ENCODE measurements around the gene ABLIM2.

DNA sequence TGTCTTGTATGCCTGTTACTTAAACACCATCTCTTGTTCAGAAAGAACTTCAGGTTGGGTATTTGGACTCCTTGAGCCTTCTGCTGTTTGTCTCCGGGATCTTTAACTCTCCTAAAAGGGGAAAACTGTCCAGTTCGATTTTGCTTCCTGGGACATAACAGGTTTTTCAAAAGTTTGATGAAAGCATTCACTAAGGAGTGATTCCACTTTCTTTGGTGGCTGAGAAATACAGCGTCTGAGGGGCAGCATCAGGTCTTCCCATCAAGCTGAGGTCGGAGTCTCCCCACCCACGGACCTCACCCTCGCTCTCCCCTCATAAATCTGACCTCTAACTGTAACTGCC, 220.4 kb downstream of the ABLIM2 start:
- TF ChIP-seq BHLHE40 (IDR thresholded peaks at IDR 0.05; ENCODE audit: low read depth, low read length): no peak
- TF ChIP-seq, protein P1, sequence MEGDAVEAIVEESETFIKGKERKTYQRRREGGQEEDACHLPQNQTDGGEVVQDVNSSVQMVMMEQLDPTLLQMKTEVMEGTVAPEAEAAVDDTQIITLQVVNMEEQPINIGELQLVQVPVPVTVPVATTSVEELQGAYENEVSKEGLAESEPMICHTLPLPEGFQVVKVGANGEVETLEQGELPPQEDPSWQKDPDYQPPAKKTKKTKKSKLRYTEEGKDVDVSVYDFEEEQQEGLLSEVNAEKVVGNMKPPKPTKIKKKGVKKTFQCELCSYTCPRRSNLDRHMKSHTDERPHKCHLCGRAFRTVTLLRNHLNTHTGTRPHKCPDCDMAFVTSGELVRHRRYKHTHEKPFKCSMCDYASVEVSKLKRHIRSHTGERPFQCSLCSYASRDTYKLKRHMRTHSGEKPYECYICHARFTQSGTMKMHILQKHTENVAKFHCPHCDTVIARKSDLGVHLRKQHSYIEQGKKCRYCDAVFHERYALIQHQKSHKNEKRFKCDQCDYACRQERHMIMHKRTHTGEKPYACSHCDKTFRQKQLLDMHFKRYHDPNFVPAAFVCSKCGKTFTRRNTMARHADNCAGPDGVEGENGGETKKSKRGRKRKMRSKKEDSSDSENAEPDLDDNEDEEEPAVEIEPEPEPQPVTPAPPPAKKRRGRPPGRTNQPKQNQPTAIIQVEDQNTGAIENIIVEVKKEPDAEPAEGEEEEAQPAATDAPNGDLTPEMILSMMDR (conservative IDR thresholded peaks at IDR 0.05; ENCODE audit: low read depth, low read length): no peak
- TF ChIP-seq CHD1 (IDR thresholded peaks at IDR 0.05; ENCODE audit: low read depth, low read length): no peak
- TF ChIP-seq FOS (IDR thresholded peaks at IDR 0.05; ENCODE audit: low read depth, low read length): no peak
- no peak for TF ChIP-seq POLR2A (IDR thresholded peaks at IDR 0.05; ENCODE audit: low read depth, low read length)
- TF ChIP-seq, protein P2, sequence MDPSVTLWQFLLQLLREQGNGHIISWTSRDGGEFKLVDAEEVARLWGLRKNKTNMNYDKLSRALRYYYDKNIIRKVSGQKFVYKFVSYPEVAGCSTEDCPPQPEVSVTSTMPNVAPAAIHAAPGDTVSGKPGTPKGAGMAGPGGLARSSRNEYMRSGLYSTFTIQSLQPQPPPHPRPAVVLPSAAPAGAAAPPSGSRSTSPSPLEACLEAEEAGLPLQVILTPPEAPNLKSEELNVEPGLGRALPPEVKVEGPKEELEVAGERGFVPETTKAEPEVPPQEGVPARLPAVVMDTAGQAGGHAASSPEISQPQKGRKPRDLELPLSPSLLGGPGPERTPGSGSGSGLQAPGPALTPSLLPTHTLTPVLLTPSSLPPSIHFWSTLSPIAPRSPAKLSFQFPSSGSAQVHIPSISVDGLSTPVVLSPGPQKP (IDR thresholded peaks at IDR 0.05; ENCODE audit: borderline replicate concordance, low read depth, low read length): no peak
- no peak for TF ChIP-seq MAZ (IDR thresholded peaks at IDR 0.05; ENCODE audit: borderline replicate concordance, low read depth, low read length)
- TF ChIP-seq RAD21 (IDR thresholded peaks at IDR 0.05; ENCODE audit: low read length): no peak
- TF ChIP-seq MXI1 (IDR thresholded peaks at IDR 0.05; ENCODE audit: borderline replicate concordance, low read depth, low read length): no peak
- no peak for TF ChIP-seq RCOR1 (IDR thresholded peaks at IDR 0.05; ENCODE audit: insufficient replicate concordance, low read length)
- TF ChIP-seq CEBPB (IDR thresholded peaks at IDR 0.05; ENCODE audit: low read depth, low read length): no peak
- TF ChIP-seq, protein P3, sequence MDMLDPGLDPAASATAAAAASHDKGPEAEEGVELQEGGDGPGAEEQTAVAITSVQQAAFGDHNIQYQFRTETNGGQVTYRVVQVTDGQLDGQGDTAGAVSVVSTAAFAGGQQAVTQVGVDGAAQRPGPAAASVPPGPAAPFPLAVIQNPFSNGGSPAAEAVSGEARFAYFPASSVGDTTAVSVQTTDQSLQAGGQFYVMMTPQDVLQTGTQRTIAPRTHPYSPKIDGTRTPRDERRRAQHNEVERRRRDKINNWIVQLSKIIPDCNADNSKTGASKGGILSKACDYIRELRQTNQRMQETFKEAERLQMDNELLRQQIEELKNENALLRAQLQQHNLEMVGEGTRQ (IDR thresholded peaks at IDR 0.05; ENCODE audit: low read depth, low read length): no peak
